CD14-positive monocyte (primary cell): ENCODE data around the gene PADI4. TPM values are rescaled to one million over a fixed set of nuclear protein-coding genes. Genes with fewer than 3 reads are reported as not detected.
"Not testable (repeated sequence)": the region's sequence is repeated elsewhere in the genome, so short reads cannot be mapped to it uniquely, and the experiment has no call there.

Source experiments
- DNase-seq, 3 donors: peaks; one replicate each; pipeline ENCODE4 v3.0.0-alpha.2; 2011 to 2022
- H2AFZ ChIP-seq: 2 replicates; pipeline ENCODE4 v1.6.0; 2012; ENCODE audit warnings: mild to moderate bottlenecking, low read depth, low read length, inconsistent platforms; ENCODE audit not compliant: insufficient read depth, poor library complexity, severe bottlenecking
- H3K27ac ChIP-seq, 2 donors: 1 replicate in 1 of 2; 2 replicates in 1 of 2; pipeline ENCODE4 v1.5.1; 2012 to 2013; ENCODE audit warnings: low read length in 2 of 2, control low read depth in 1 of 2, inconsistent platforms in 1 of 2, low read depth in 1 of 2, mild to moderate bottlenecking in 1 of 2
- H3K27me3 ChIP-seq, 2 donors: one replicate each; pipeline versions ENCODE4 v1.6.0 to v1.6.1; 2011 to 2013; ENCODE audit warnings: low read length in 2 of 2; ENCODE audit not compliant: control insufficient read depth in 2 of 2, insufficient read depth in 2 of 2
- H3K36me3 ChIP-seq, 2 donors: replicated peaks in 1 of 2; 1 replicate in 1 of 2; 2 replicates in 1 of 2; pipeline versions ENCODE4 v1.5.1 to v1.6.1; 2012 to 2013; ENCODE audit warnings: low read length in 2 of 2, control low read depth in 1 of 2, inconsistent platforms in 1 of 2, mild to moderate bottlenecking in 1 of 2; ENCODE audit not compliant: insufficient read depth in 2 of 2, control insufficient read depth in 1 of 2
- H3K4me1 ChIP-seq, 2 donors: 1 replicate in 1 of 2; 2 replicates in 1 of 2; pipeline versions ENCODE4 v1.5.1 to v1.6.1; 2012 to 2013; ENCODE audit warnings: low read length in 2 of 2, control low read depth in 1 of 2, inconsistent platforms in 1 of 2, mild to moderate bottlenecking in 1 of 2, moderate library complexity in 1 of 2; ENCODE audit not compliant: insufficient read depth in 2 of 2, control insufficient read depth in 1 of 2
- H3K4me2 ChIP-seq: replicated peaks from 2 replicates; pipeline ENCODE3; 2012; ENCODE audit warnings: low read length, moderate library complexity, mild to moderate bottlenecking; ENCODE audit not compliant: poor library complexity, severe bottlenecking; ENCODE audit errors: extremely low read depth
- H3K4me3 ChIP-seq, 3 experiments: fragments of 200-600 bp in 1 of 3; sonication (generic) in 1 of 3; replicated peaks in 1 of 3; 1 replicate in 2 of 3; 2 replicates in 1 of 3; pipeline ENCODE4 v1.5.1; 2011 to 2013; ENCODE audit warnings: low read length in 3 of 3, mild to moderate bottlenecking in 3 of 3, control low read depth in 2 of 3, low read depth in 2 of 3, inconsistent platforms in 1 of 3, moderate library complexity in 1 of 3
- H3K79me2 ChIP-seq: 2 replicates; pipeline ENCODE4 v1.6.0; 2012; ENCODE audit warnings: mild to moderate bottlenecking, control low read depth, inconsistent platforms, low read length, moderate library complexity; ENCODE audit not compliant: insufficient read depth
- H3K9ac ChIP-seq: 2 replicates; pipeline ENCODE4 v1.6.0; 2017; ENCODE audit warnings: low read length, mild to moderate bottlenecking; ENCODE audit not compliant: insufficient read depth, poor library complexity, severe bottlenecking
- H3K9me3 ChIP-seq, 2 donors: replicated peaks in 1 of 2; 1 replicate in 1 of 2; 2 replicates in 1 of 2; pipeline versions ENCODE4 v1.5.1 to v1.6.1; 2012 to 2013; ENCODE audit warnings: low read length in 2 of 2, control low read depth in 1 of 2; ENCODE audit not compliant: control insufficient read depth in 1 of 2, insufficient read depth in 1 of 2
- H4K20me1 ChIP-seq: 2 replicates; pipeline ENCODE4 v1.6.0; 2012; ENCODE audit warnings: mild to moderate bottlenecking, low read length, control low read depth, moderate library complexity; ENCODE audit not compliant: insufficient read depth
- H3K27ac Mint-ChIP-seq, 7 donors: one replicate each; pipeline ENCODE4 v1.8.0; 2020; ENCODE audit warnings: mild to moderate bottlenecking in 7 of 7, mixed read lengths in 7 of 7, moderate library complexity in 6 of 7, inconsistent platforms in 2 of 7
- H3K27me3 Mint-ChIP-seq, 3 donors: one replicate each; pipeline ENCODE4 v1.8.0; 2021 to 2022; ENCODE audit warnings: low read depth in 3 of 3, mild to moderate bottlenecking in 3 of 3, mixed read lengths in 3 of 3, moderate library complexity in 3 of 3, inconsistent platforms in 1 of 3
- H3K36me3 Mint-ChIP-seq, 2 donors: one replicate each; pipeline ENCODE4 v1.8.0; 2020; ENCODE audit warnings: mixed read lengths in 2 of 2, inconsistent platforms in 1 of 2, mild to moderate bottlenecking in 1 of 2
- H3K4me1 Mint-ChIP-seq: one replicate; pipeline ENCODE4 v1.8.0; 2020; ENCODE audit warnings: mild to moderate bottlenecking, mixed read lengths
- H3K4me3 Mint-ChIP-seq, 2 donors: one replicate each; pipeline ENCODE4 v1.8.0; 2020; ENCODE audit warnings: mild to moderate bottlenecking in 2 of 2, mixed read lengths in 2 of 2, moderate library complexity in 1 of 2
- H3K9me3 Mint-ChIP-seq, 7 donors: one replicate each; pipeline ENCODE4 v1.8.0; 2020 to 2022; ENCODE audit warnings: mixed read lengths in 7 of 7, mild to moderate bottlenecking in 6 of 7, moderate library complexity in 6 of 7, inconsistent platforms in 2 of 7
- CTCF ChIP-seq: fragments of 200-600 bp; IDR thresholded peaks from one replicate; pipeline ENCODE4 v1.8.0; 2022; ENCODE audit warnings: antibody characterized with exemption, mild to moderate bottlenecking
- WGBS: methylation state at CpG from one replicate; pipeline ENCODE4 v1.1.5; 2013; ENCODE audit warnings: missing lambda C conversion rate; ENCODE audit not compliant: insufficient coverage; 5-methylcytosine and 5-hydroxymethylcytosine counted together
- intact Hi-C, 2 donors: fragments of 100-400 bp; cut with micrococcal nuclease; formaldehyde crosslinking; loops; one replicate each; pipeline versions ENCODE4 v1.15.0 to v1.15.1; 2023
- polyA plus RNA-seq, 3 donors: library from polyadenylated mRNA; depleted of rRNA in 1 of 3; unstranded in 2 of 3; stranded (reverse) in 1 of 3; fragments of 300-500 nt in 2 of 3; fragments of >200 nt in 1 of 3; fragmentation: Illumina TruSeq in 2 of 3; gene quantifications; 1 replicate in 2 of 3; 2 replicates in 1 of 3; pipeline ENCODE4 v1.2.3, GENCODE V29; 2012 to 2021

The PADI4 gene
- polyA plus RNA-seq, 3 donors, result 160 to 356 (median 164) TPM

- WGBS, result 54% methylated on average over 9 of the region's 15 CpGs
- Histone ChIP-seq H3K9ac (no peak overlapping the region), H3K4me1 (peaks cover 0 to 5% of the 10 kb centered on the region in 2 donors), H4K20me1 (peaks cover 35% of the 10 kb centered on the region), H3K4me2 (no peak overlapping the region), H3K27me3 (no peaks in the 10 kb centered on the region), H3K36me3 (peaks cover 44 to 46% of the 10 kb centered on the region in 2 donors), H2AFZ (no peak overlapping the region), H3K4me3 (no peak overlapping the region), H3K79me2 (no peaks in the 10 kb centered on the region), H3K9me3 (no peaks in the 10 kb centered on the region), H3K27ac (no peak overlapping the region)
- Mint-ChIP-seq H3K27me3 (peaks cover 0 to 2% (median 0%) of the 10 kb centered on the region in 3 donors), H3K27ac (no peak overlapping the region), H3K36me3 (peaks cover 45 to 49% of the 10 kb centered on the region in 2 donors), H3K9me3 (peaks cover 0 to under 1% (median 0%) of the 10 kb centered on the region in 7 donors), H3K4me3 (no peak overlapping the region), H3K4me1 (peaks cover 7% of the 10 kb centered on the region)
- TF ChIP-seq CTCF, result peak; percentile 86
- intact Hi-C loops, result loop anchor here (10.0 kb wide), 3 partner anchors 161 to 291 kb away; partner anchors contain the start of genes PADI2 (in 1 of the 2) and PADI3 (in 1 of the 2)
- peak; percentile 50 to 67 (median 51) for DNase-seq
Observed at GRCh38 chr1:17405898-17406759, 98.1 kb downstream of the PADI4 start.

- not testable (repeated sequence) for H3K9me3 Mint-ChIP-seq, H3K4me3 ChIP-seq, H3K27me3 Mint-ChIP-seq, H3K9me3 ChIP-seq, H3K9ac ChIP-seq, H3K27ac ChIP-seq, H2AFZ ChIP-seq, H3K79me2 ChIP-seq, DNase-seq, H3K4me1 ChIP-seq, H3K4me1 Mint-ChIP-seq, H3K4me3 Mint-ChIP-seq, H3K4me2 ChIP-seq, H3K27me3 ChIP-seq
- Mint-ChIP-seq H3K36me3 (peaks cover 53 to 57% of the 10 kb centered on the region in 2 donors), H3K27ac (peak overlapping the region in 4 of 7 donors; percentile 0 to 62 (median 34))
- WGBS, result 85% methylated on average over 9 of the region's 16 CpGs
- intact Hi-C loops, result loop anchor here (10.0 kb wide), 3 partner anchors 162 to 292 kb away; partner anchors contain the start of genes PADI2 (in 1 of the 2) and PADI3 (in 1 of the 2)
- H4K20me1 ChIP-seq, result peaks cover 39% of the 10 kb centered on the region
- H3K36me3 ChIP-seq, result peaks cover 51 to 54% of the 10 kb centered on the region in 2 donors
Observed at GRCh38 chr1:17406760-17407475, 98.9 kb downstream of the PADI4 start.

- not testable (repeated sequence) for H3K27ac ChIP-seq, H2AFZ ChIP-seq, DNase-seq, H3K4me1 ChIP-seq, H3K4me1 Mint-ChIP-seq, H3K27me3 Mint-ChIP-seq, H3K27me3 ChIP-seq, H3K79me2 ChIP-seq, H3K4me2 ChIP-seq, H3K4me3 Mint-ChIP-seq, H3K9me3 Mint-ChIP-seq, H3K9me3 ChIP-seq, H3K4me3 ChIP-seq, H3K9ac ChIP-seq
- H4K20me1 ChIP-seq, result peaks cover 49% of the 10 kb centered on the region
- Mint-ChIP-seq H3K36me3 (peaks cover 63 to 67% of the 10 kb centered on the region in 2 donors), H3K27ac (peak overlapping the region in 1 of 7 donors; percentile 73)
- H3K36me3 ChIP-seq, result peaks cover 62 to 64% of the 10 kb centered on the region in 2 donors
- WGBS, result 98% methylated on average over 28 of the region's 30 CpGs
- intact Hi-C loops, result loop anchor here (10.0 kb wide), 3 partner anchors 163 to 293 kb away; partner anchors contain the start of genes PADI2 (in 1 of the 2) and PADI3 (in 1 of the 2)
Observed at GRCh38 chr1:17407786-17408514, 100.0 kb downstream of the PADI4 start.
